ENCODE results near the gene ARHGAP26. TPM values are rescaled to one million over a fixed set of nuclear protein-coding genes. Genes with fewer than 3 reads are reported as not detected.

Gene ARHGAP26
- total and polyA plus RNA-seq, 2 of the 4 experiments (the other 2 are of a cell fraction): 0.54 to 0.56 TPM

GRCh38 chr5:143132739-143133138 lies 362.6 kb downstream of the ARHGAP26 start:
- no peak overlapping the region for H2AFZ ChIP-seq (replicated peaks; ENCODE audit: low read length, poor library complexity)
- H4K8ac ChIP-seq (ENCODE audit: low read depth in 2 of 2, low read length in 2 of 2): no peak overlapping the region
- no peaks in the 10 kb centered on the region for H3K27me3 ChIP-seq (ENCODE audit: control insufficient read depth, insufficient read depth, low read length)
- no peak overlapping the region for H3K23ac ChIP-seq (ENCODE audit: low read depth, low read length)
- dilution Hi-C loops (cut with HindIII; ENCODE audit: low sequenced_read_pairs, unreplicated experiment) (no loop called here), in situ Hi-C loops (cut with MboI; ENCODE audit: low sequenced_read_pairs) (no loop called here), intact Hi-C loops (cut with micrococcal nuclease) (no loop called here)
- peaks cover 8% of the 10 kb centered on the region for H3K9me1 ChIP-seq (ENCODE audit: insufficient read depth, low read length)
- no CpG with 5 or more reads among the region's 1 CpG for WGBS, 2 experiments (ENCODE audit: extremely low coverage in 2 of 2, insufficient read length in 1 of 2)
- no peaks in the 10 kb centered on the region for H4K20me1 ChIP-seq (ENCODE audit: insufficient read depth, low read length)
- H3K9me3 ChIP-seq (ENCODE audit: control insufficient read depth, insufficient read depth, low read length): no peaks in the 10 kb centered on the region
- H3K4ac ChIP-seq (ENCODE audit: low read depth, low read length): no peak overlapping the region
- TF ChIP-seq RAD21 (IDR thresholded peaks at IDR 0.05; ENCODE audit: low read length) (no peak), POLR2A (IDR thresholded peaks at IDR 0.05; ENCODE audit: low read depth, low read length) (no peak), NFE2L2 (IDR thresholded peaks at IDR 0.05; ENCODE audit: low read depth, low read length) (no peak), RCOR1 (IDR thresholded peaks at IDR 0.05; ENCODE audit: insufficient replicate concordance, low read length) (no peak), ELK1 (IDR thresholded peaks at IDR 0.05; ENCODE audit: borderline replicate concordance, low read depth, low read length) (no peak)
- no peak overlapping the region for H3K27ac ChIP-seq (ENCODE audit: insufficient read depth, low read length)
- H2BK5ac ChIP-seq (ENCODE audit: low read depth, low read length, poor library complexity, severe bottlenecking): no peak overlapping the region
- no peaks in the 10 kb centered on the region for H3K79me1 ChIP-seq (ENCODE audit: low read depth in 1 of 2, low read length in 2 of 2)
- no peak overlapping the region for H2BK15ac ChIP-seq (ENCODE audit: low read depth, low read length)
- H3K56ac ChIP-seq (ENCODE audit: extremely low read depth, insufficient read depth, low read length): no peak overlapping the region
- no peak overlapping the region for H4K91ac ChIP-seq (ENCODE audit: insufficient read depth, low read depth, low read length)
- ChIA-PET CTCF (no interaction called here), POLR2A (ENCODE audit: unreplicated experiment) (no interaction called here)
- no peaks in the 10 kb centered on the region for H3K36me3 ChIP-seq (ENCODE audit: control insufficient read depth, insufficient read depth, low read length)
- no peak overlapping the region for H3K9ac ChIP-seq (ENCODE audit: low read depth, low read length)
- H3K18ac ChIP-seq (ENCODE audit: low read depth, low read length): no peak overlapping the region
- H3K4me1 ChIP-seq (ENCODE audit: control insufficient read depth, insufficient read depth, low read length): peaks cover 4% of the 10 kb centered on the region; the same call in 1 of the 2 replicates
- H2BK120ac ChIP-seq (ENCODE audit: low read depth, low read length): no peak overlapping the region
- H3K4me3 ChIP-seq (ENCODE audit: insufficient read depth, low read depth, low read length): no peak overlapping the region
- DNase-seq (no peak), ATAC-seq (ENCODE audit: low read depth) (no peak)
- no peak overlapping the region for H2AK5ac ChIP-seq (ENCODE audit: low read depth, low read length)
- no peak overlapping the region for H4K5ac ChIP-seq (ENCODE audit: low read depth, low read length)
- H3K14ac ChIP-seq (replicated peaks; ENCODE audit: low read depth, low read length): no peak overlapping the region
- H2BK20ac ChIP-seq (ENCODE audit: low read depth, low read length): no peak overlapping the region
- no TSS peak for BruUV-seq (replicated peaks)
- H3K4me2 ChIP-seq (ENCODE audit: low read depth, low read length): no peak overlapping the region
- no peak overlapping the region for H2AK9ac ChIP-seq (replicated peaks; ENCODE audit: low read depth, low read length, poor library complexity)
